ENCODE measurements around the gene KNG1.
"Not testable (repeated sequence)": the region's sequence is repeated elsewhere in the genome, so short reads cannot be mapped to it uniquely, and the experiment has no call there.

The KNG1 gene

GRCh38 chr3:186687120-186687651, 30.0 kb upstream of the KNG1 start:
- no peaks in the 10 kb centered on the region for H3K4me1 ChIP-seq (ENCODE audit: control insufficient read depth, insufficient read depth, low read length)
- no peaks in the 10 kb centered on the region for H3K36me3 ChIP-seq (ENCODE audit: control insufficient read depth, insufficient read depth, low read length, severe bottlenecking)
- H3K9me3 ChIP-seq (ENCODE audit: control insufficient read depth, low read length), result peaks cover 12% of the 10 kb centered on the region

DNA sequence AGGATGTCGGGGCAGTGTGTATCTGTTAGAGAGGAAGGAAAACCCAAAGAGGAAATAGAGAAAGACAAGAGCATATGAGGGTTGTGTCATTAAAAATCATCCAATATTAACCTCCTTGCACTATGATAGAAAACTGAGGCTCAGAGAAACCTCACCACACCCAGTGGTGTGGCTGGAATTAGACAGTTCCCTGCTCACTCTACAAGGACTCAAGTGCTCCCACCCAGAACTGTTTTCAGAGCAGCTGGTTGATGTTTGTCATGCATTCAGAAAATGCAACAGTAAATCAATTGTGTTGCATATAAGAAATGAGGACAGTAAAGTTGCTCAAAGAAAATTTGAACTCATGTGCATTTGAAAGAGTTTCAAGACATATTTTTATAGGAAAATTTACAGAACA, 26.9 kb upstream of the KNG1 start:
- H3K9ac ChIP-seq (ENCODE audit: low read length); H3K36me3 ChIP-seq (ENCODE audit: control insufficient read depth, insufficient read depth, low read length, severe bottlenecking); DNase-seq (ENCODE audit: low read depth); H3K4me3 ChIP-seq (ENCODE audit: low read length); H3K4me1 ChIP-seq (ENCODE audit: control insufficient read depth, insufficient read depth, low read length); H3K9me3 ChIP-seq (ENCODE audit: control insufficient read depth, low read length): not testable (repeated sequence)
- peaks cover 12% of the 10 kb centered on the region for H3K27me3 ChIP-seq (replicated peaks; ENCODE audit: control insufficient read depth, insufficient read depth, low read length)

More at GRCh38 chr3:186687120-186687651, 30.0 kb upstream of the KNG1 start:
- no peak for DNase-seq (ENCODE audit: low read depth)
- Histone ChIP-seq H3K9ac (ENCODE audit: low read length) (no peak overlapping the region), H3K4me3 (ENCODE audit: low read length) (no peak overlapping the region), H3K27me3 (replicated peaks; ENCODE audit: control insufficient read depth, insufficient read depth, low read length) (peaks cover 12% of the 10 kb centered on the region)

DNA sequence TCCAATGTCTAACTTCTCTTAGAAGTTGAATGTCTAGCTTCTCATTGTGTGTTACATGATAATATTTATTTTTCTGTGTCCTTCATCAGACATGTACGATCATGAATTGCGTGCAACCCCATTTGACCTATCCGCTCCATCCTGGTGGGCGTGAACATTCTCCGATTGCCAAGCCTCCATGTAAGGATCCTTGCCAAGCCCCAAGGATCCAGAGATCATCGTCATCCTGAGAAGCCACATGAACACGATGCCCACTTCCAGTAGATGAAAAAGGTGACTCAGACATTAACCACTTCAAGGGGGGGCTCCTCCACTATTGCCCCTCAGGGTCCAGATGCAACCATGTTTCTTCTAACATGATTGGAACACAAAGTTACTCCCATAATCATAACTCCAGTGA, 25.5 kb upstream of the KNG1 start:
- H3K4me1 ChIP-seq (ENCODE audit: control insufficient read depth, insufficient read depth, low read length), result no peaks in the 10 kb centered on the region
- H3K27me3 ChIP-seq (replicated peaks; ENCODE audit: control insufficient read depth, insufficient read depth, low read length), result peaks cover 4% of the 10 kb centered on the region
- no peak for DNase-seq (ENCODE audit: low read depth)
- no peak overlapping the region for H3K9ac ChIP-seq (ENCODE audit: low read length)
- no peaks in the 10 kb centered on the region for H3K36me3 ChIP-seq (ENCODE audit: control insufficient read depth, insufficient read depth, low read length, severe bottlenecking)
- H3K4me3 ChIP-seq (ENCODE audit: low read length), result no peak overlapping the region
- no peaks in the 10 kb centered on the region for H3K9me3 ChIP-seq (ENCODE audit: control insufficient read depth, low read length)

GRCh38 chr3:186693843-186694242, 23.3 kb upstream of the KNG1 start:
- Histone ChIP-seq H3K4me3 (ENCODE audit: low read length) (no peak overlapping the region), H3K9ac (ENCODE audit: low read length) (no peak overlapping the region), H3K4me1 (ENCODE audit: control insufficient read depth, insufficient read depth, low read length) (no peaks in the 10 kb centered on the region), H3K27me3 (replicated peaks; ENCODE audit: control insufficient read depth, insufficient read depth, low read length) (peaks cover 4% of the 10 kb centered on the region), H3K9me3 (ENCODE audit: control insufficient read depth, low read length) (no peaks in the 10 kb centered on the region), H3K36me3 (ENCODE audit: control insufficient read depth, insufficient read depth, low read length, severe bottlenecking) (no peaks in the 10 kb centered on the region)
- DNase-seq (ENCODE audit: low read depth), result no peak

DNA sequence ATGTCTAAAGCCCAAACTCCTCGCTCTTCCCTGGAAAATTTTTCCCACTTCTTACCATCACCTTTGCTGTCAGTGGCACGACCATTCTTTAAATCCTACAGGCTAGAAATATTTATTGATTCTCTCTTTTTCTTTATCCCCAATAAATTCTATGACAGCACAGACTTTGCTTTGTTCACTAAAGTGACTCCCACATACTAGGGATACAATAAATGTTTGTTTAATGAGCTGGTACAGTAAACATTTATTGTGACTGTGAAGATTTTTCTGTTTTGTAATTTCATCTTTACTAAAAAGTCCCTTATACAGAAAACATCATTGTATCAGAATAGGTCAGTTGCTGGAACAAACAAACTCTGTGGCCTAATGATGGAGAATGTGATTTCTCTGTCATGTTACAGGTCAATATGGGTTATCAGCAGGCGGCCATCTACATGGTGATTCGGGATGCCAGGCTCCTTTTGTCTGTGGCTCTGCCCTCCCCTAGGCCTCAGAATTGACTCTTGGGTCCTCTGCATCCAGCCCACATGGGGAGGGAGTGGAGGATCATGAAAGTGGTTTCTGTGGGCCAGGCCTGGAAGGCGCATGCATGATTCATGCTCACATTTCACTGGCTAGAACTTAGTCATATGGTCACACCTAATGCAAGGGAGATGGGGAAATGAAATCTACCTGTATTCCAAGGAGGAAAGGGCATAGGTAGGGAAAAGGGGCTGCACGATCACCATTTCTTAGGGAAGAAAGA, 22.7 kb upstream of the KNG1 start:
- Histone ChIP-seq H3K9me3 (ENCODE audit: control insufficient read depth, low read length) (no peaks in the 10 kb centered on the region), H3K9ac (ENCODE audit: low read length) (no peak overlapping the region)
- DNase-seq (ENCODE audit: low read depth), result no peak

DNA sequence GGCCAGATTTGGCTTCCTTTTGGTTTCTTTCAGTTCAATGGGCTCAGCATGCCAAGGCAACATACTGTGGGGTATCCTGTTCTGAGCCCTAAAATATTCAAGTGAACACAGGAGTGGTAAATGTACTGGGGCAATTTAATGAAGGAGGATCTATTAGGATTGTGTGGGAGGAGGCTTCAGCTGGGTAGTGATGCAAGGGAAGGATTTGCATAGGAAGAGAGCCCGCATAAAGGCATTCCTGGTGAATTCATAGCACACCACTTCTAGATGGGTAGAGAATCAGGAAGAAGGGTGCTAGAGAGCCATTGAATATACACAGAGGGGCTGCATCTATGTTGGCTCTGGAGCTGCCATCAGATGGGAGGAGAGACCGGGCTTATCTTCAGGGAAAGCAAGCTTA, 20.6 kb upstream of the KNG1 start:
- no peak overlapping the region for H3K9ac ChIP-seq (ENCODE audit: low read length)
- DNase-seq (ENCODE audit: low read depth), result no peak
- no peaks in the 10 kb centered on the region for H3K36me3 ChIP-seq (ENCODE audit: control insufficient read depth, insufficient read depth, low read length, severe bottlenecking)
- H3K4me3 ChIP-seq (ENCODE audit: low read length), result no peak overlapping the region
- peaks cover 14% of the 10 kb centered on the region for H3K4me1 ChIP-seq (ENCODE audit: control insufficient read depth, insufficient read depth, low read length)
- H3K9me3 ChIP-seq (ENCODE audit: control insufficient read depth, low read length), result no peaks in the 10 kb centered on the region
- no peaks in the 10 kb centered on the region for H3K27me3 ChIP-seq (replicated peaks; ENCODE audit: control insufficient read depth, insufficient read depth, low read length)

More for the DNA sequence above, 22.7 kb upstream of the KNG1 start:
- H3K36me3 ChIP-seq (ENCODE audit: control insufficient read depth, insufficient read depth, low read length, severe bottlenecking), result no peaks in the 10 kb centered on the region
- no peak overlapping the region for H3K4me3 ChIP-seq (ENCODE audit: low read length)
- peaks cover 4% of the 10 kb centered on the region for H3K27me3 ChIP-seq (replicated peaks; ENCODE audit: control insufficient read depth, insufficient read depth, low read length)
- no peaks in the 10 kb centered on the region for H3K4me1 ChIP-seq (ENCODE audit: control insufficient read depth, insufficient read depth, low read length)

DNA sequence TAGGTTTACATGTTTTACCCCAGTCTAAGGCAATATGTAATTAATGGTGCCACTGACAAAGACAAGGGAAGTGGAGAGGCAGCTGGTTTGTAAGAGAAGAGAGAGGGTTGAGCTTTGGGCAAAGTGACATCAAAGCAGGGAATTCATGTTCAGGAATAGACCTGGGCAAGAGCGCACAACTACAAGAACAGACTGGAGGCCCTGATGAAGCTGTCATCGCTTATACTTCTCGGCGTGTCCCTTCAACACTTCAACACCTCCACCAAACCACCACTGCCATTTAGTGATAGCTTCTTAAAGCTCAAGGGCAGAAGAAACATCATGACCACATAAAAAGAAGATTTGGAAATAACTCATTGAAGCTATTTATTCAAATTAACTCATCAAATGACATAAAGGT, 19.6 kb upstream of the KNG1 start:
- no peak for DNase-seq (ENCODE audit: low read depth)
- Histone ChIP-seq H3K4me3 (ENCODE audit: low read length) (no peak overlapping the region), H3K27me3 (replicated peaks; ENCODE audit: control insufficient read depth, insufficient read depth, low read length) (no peaks in the 10 kb centered on the region), H3K4me1 (ENCODE audit: control insufficient read depth, insufficient read depth, low read length) (peaks cover 14% of the 10 kb centered on the region), H3K9me3 (ENCODE audit: control insufficient read depth, low read length) (no peaks in the 10 kb centered on the region), H3K36me3 (ENCODE audit: control insufficient read depth, insufficient read depth, low read length, severe bottlenecking) (no peaks in the 10 kb centered on the region), H3K9ac (ENCODE audit: low read length) (no peak overlapping the region)

- Histone ChIP-seq H3K4me3 (ENCODE audit: low read length) (no peak overlapping the region), H3K27me3 (replicated peaks; ENCODE audit: control insufficient read depth, insufficient read depth, low read length) (peaks cover 2% of the 10 kb centered on the region), H3K36me3 (ENCODE audit: control insufficient read depth, insufficient read depth, low read length, severe bottlenecking) (no peaks in the 10 kb centered on the region), H3K9ac (ENCODE audit: low read length) (no peak overlapping the region), H3K9me3 (ENCODE audit: control insufficient read depth, low read length) (no peaks in the 10 kb centered on the region), H3K4me1 (ENCODE audit: control insufficient read depth, insufficient read depth, low read length) (peaks cover 14% of the 10 kb centered on the region)
- DNase-seq (ENCODE audit: low read depth), result no peak
Measured at GRCh38 chr3:186700267-186700666, 16.9 kb upstream of the KNG1 start.

- not testable (repeated sequence) for H3K4me3 ChIP-seq (ENCODE audit: low read length); DNase-seq (ENCODE audit: low read depth); H3K9ac ChIP-seq (ENCODE audit: low read length); H3K36me3 ChIP-seq (ENCODE audit: control insufficient read depth, insufficient read depth, low read length, severe bottlenecking); H3K27me3 ChIP-seq (replicated peaks; ENCODE audit: control insufficient read depth, insufficient read depth, low read length); H3K9me3 ChIP-seq (ENCODE audit: control insufficient read depth, low read length)
- peaks cover 14% of the 10 kb centered on the region for H3K4me1 ChIP-seq (ENCODE audit: control insufficient read depth, insufficient read depth, low read length)
Measured at GRCh38 chr3:186702451-186702850, 14.7 kb upstream of the KNG1 start.

- H3K9me3 ChIP-seq (ENCODE audit: control insufficient read depth, low read length), result no peaks in the 10 kb centered on the region
- H3K4me1 ChIP-seq (ENCODE audit: control insufficient read depth, insufficient read depth, low read length), result no peaks in the 10 kb centered on the region
- H3K9ac ChIP-seq (ENCODE audit: low read length), result no peak overlapping the region
- peaks cover 2% of the 10 kb centered on the region for H3K27me3 ChIP-seq (replicated peaks; ENCODE audit: control insufficient read depth, insufficient read depth, low read length)
- no peak overlapping the region for H3K4me3 ChIP-seq (ENCODE audit: low read length)
- no peaks in the 10 kb centered on the region for H3K36me3 ChIP-seq (ENCODE audit: control insufficient read depth, insufficient read depth, low read length, severe bottlenecking)
- DNase-seq (ENCODE audit: low read depth), result no peak
Measured at GRCh38 chr3:186705882-186706780, 11.0 kb upstream of the KNG1 start.

- no peak for DNase-seq (ENCODE audit: low read depth)
- Histone ChIP-seq H3K9ac (ENCODE audit: low read length) (no peak overlapping the region), H3K27me3 (replicated peaks; ENCODE audit: control insufficient read depth, insufficient read depth, low read length) (peaks cover 16% of the 10 kb centered on the region), H3K4me3 (ENCODE audit: low read length) (no peak overlapping the region), H3K36me3 (ENCODE audit: control insufficient read depth, insufficient read depth, low read length, severe bottlenecking) (no peaks in the 10 kb centered on the region), H3K4me1 (ENCODE audit: control insufficient read depth, insufficient read depth, low read length) (no peaks in the 10 kb centered on the region), H3K9me3 (ENCODE audit: control insufficient read depth, low read length) (no peaks in the 10 kb centered on the region)
Measured at GRCh38 chr3:186708983-186709679, 8.0 kb upstream of the KNG1 start.
